ENCODE measurements around the gene MIEF1.

MIEF1 gene

GRCh38 chr22:39532215-39533073 lies 30.4 kb downstream of the MIEF1 start, which contains the start of gene RPS19BP1:
Gene RPS19BP1 (minus strand): TSS chr22:39532748. CDS start chr22:39532738, 10 bp downstream.
- peak; percentile 98 to 100 for DNase-seq

- DNase-seq = no peak
These were observed 32.0 kb downstream of the MIEF1 start for GRCh38 chr22:39534092-39534506.

- peak; percentile 66 to 86 for DNase-seq
These were observed 32.7 kb downstream of the MIEF1 start for GRCh38 chr22:39534591-39535356.

GRCh38 chr22:39535357-39535725 lies 33.3 kb downstream of the MIEF1 start:
- DNase-seq = no peak

- DNase-seq = no peak
These were observed 33.9 kb downstream of the MIEF1 start for GRCh38 chr22:39535831-39536449.

- DNase-seq = no peak
These were observed 34.6 kb downstream of the MIEF1 start for GRCh38 chr22:39536711-39537110.

GRCh38 chr22:39537975-39538374 lies 35.9 kb downstream of the MIEF1 start:
- DNase-seq = no peak

GRCh38 chr22:39543095-39543494 lies 41.0 kb downstream of the MIEF1 start:
- no peak for DNase-seq

- peak; percentile 47 to 72 for DNase-seq
These were observed 43.6 kb downstream of the MIEF1 start for GRCh38 chr22:39545386-39546365.

GRCh38 chr22:39546889-39547586 lies 44.9 kb downstream of the MIEF1 start:
- no peak for DNase-seq

GRCh38 chr22:39547587-39547947 lies 45.5 kb downstream of the MIEF1 start:
- no peak for DNase-seq

GRCh38 chr22:39553429-39553828 lies 51.3 kb downstream of the MIEF1 start:
- no peak for DNase-seq

- no peak for DNase-seq
These were observed 52.1 kb downstream of the MIEF1 start for GRCh38 chr22:39554151-39554550.

- peak; percentile 59 for DNase-seq
These were observed 55.1 kb downstream of the MIEF1 start for GRCh38 chr22:39556970-39557841.

GRCh38 chr22:39558254-39558727 lies 56.2 kb downstream of the MIEF1 start:
- no peak for DNase-seq

- DNase-seq = no peak
These were observed 56.9 kb downstream of the MIEF1 start for GRCh38 chr22:39558950-39559349.

- DNase-seq = no peak
These were observed 57.5 kb downstream of the MIEF1 start for GRCh38 chr22:39559456-39560105.

GRCh38 chr22:39560127-39560526 lies 58.0 kb downstream of the MIEF1 start:
- DNase-seq = no peak

- no peak for DNase-seq
These were observed 60.9 kb downstream of the MIEF1 start for GRCh38 chr22:39562839-39563489.
